Gastroesophageal sphincter (tissue), 3 donors: ENCODE data around the gene ECT2L.

Experiments used
- POLR2A ChIP-seq, 2 donors: fragments of 450-650 bp; IDR thresholded peaks; one replicate each; pipeline ENCODE4 v1.6.1; 2017; ENCODE audit warnings: antibody characterized with exemption in 2 of 2, mild to moderate bottlenecking in 2 of 2, moderate library complexity in 1 of 2
- POLR2AphosphoS5 ChIP-seq: sonication (generic); formaldehyde crosslinking; IDR thresholded peaks from one replicate; pipeline ENCODE4 v1.6.1; 2017; ENCODE audit warnings: antibody characterized with exemption
- TF ChIP-seq, protein P1 (sequence below), 4 experiments: fragments of 200-600 bp in 2 of 4; fragments of 450-650 bp in 2 of 4; sonication (generic) in 1 of 4; IDR thresholded peaks; one replicate each; pipeline ENCODE4 v1.5.1; 2017 to 2019; ENCODE audit warnings: antibody characterized with exemption in 4 of 4, mild to moderate bottlenecking in 2 of 4, moderate library complexity in 2 of 4

DNA sequence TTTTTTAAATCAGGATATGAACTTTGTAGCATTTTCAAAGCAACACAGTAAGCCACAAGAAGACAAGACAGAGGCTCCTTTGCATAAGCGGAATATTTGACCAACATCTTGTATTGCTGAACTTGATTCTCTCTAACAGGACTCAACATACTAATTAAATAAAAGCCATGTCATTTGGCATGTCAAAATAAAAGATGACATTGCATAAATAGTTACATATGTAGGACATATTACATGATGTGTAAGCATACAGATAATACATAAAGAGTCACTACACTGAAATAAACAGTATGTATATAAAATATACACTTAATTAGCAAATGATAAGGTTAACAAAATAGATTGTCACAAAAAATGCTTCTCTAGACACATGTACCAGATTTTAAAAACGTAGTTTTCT lies 129.9 kb downstream of the ECT2L start:
- TF ChIP-seq POLR2AphosphoS5 (no peak), POLR2A (IDR thresholded peaks at IDR 0.05) (no peak)
- TF ChIP-seq, protein P1, sequence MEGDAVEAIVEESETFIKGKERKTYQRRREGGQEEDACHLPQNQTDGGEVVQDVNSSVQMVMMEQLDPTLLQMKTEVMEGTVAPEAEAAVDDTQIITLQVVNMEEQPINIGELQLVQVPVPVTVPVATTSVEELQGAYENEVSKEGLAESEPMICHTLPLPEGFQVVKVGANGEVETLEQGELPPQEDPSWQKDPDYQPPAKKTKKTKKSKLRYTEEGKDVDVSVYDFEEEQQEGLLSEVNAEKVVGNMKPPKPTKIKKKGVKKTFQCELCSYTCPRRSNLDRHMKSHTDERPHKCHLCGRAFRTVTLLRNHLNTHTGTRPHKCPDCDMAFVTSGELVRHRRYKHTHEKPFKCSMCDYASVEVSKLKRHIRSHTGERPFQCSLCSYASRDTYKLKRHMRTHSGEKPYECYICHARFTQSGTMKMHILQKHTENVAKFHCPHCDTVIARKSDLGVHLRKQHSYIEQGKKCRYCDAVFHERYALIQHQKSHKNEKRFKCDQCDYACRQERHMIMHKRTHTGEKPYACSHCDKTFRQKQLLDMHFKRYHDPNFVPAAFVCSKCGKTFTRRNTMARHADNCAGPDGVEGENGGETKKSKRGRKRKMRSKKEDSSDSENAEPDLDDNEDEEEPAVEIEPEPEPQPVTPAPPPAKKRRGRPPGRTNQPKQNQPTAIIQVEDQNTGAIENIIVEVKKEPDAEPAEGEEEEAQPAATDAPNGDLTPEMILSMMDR (IDR thresholded peaks at IDR 0.05) = no peak
